Measurements from ENCODE around the gene GRB7.

- peak; percentile 73; the same call in 1 of the 2 replicates for TF ChIP-seq POLR2AphosphoS5 (IDR thresholded peaks at IDR 0.05; ENCODE audit: low read depth, low read length)
- peak; percentile 77 for TF ChIP-seq POLR2A (IDR thresholded peaks at IDR 0.05; ENCODE audit: low read depth, low read length)
Observed at GRCh38 chr17:39755554-39756379, 18.0 kb downstream of the GRB7 start.
